ENCODE measurements around the gene TNFRSF18. TPM values are rescaled to one million over a fixed set of nuclear protein-coding genes. Genes with fewer than 3 reads are reported as not detected.

TNFRSF18 gene
- total and polyA plus RNA-seq, 2 donors (not counting 3 experiments of a cell fraction or from before 2014, with no cell fraction given): not detected

- no peak overlapping the region for H3K4me3 ChIP-seq (replicated peaks in 1 of 3; ENCODE audit: insufficient read depth in 1 of 3, low read depth in 1 of 3, low read length in 3 of 3)
- FAIRE-seq (no peak), DNase-seq (ENCODE audit: low read depth, low spot score) (no peak)
- dilution Hi-C loops (cut with MboI; ENCODE audit: extremely low pct_ligation_motif_present, low sequenced_read_pairs): no loop called here
- ChIA-PET CTCF (interaction anchor here (1.3 kb wide), 1 partner anchor 45 kb away, joined by 3 read pairs; no protein-coding TSS in a partner anchor), POLR2A (no interaction called here)
- H3K4me1 ChIP-seq (ENCODE audit: control insufficient read depth, extremely low read depth, insufficient read depth, low read length): peaks cover 14% of the 10 kb centered on the region
- no peak for TF ChIP-seq JUN (IDR thresholded peaks at IDR 0.05; ENCODE audit: borderline replicate concordance, insufficient read depth, insufficient read length, low read depth)
- no peak for TF ChIP-seq EZH2 (IDR thresholded peaks at IDR 0.05; ENCODE audit: borderline replicate concordance, low read depth, low read length, severe bottlenecking)
- no peak for TF ChIP-seq POLR2AphosphoS5 (IDR thresholded peaks at IDR 0.05; ENCODE audit: insufficient read depth, low read depth, low read length)
- no peak for TF ChIP-seq FOS (IDR thresholded peaks at IDR 0.05; ENCODE audit: borderline replicate concordance, insufficient read depth, low read length)
- TF ChIP-seq, protein P1, sequence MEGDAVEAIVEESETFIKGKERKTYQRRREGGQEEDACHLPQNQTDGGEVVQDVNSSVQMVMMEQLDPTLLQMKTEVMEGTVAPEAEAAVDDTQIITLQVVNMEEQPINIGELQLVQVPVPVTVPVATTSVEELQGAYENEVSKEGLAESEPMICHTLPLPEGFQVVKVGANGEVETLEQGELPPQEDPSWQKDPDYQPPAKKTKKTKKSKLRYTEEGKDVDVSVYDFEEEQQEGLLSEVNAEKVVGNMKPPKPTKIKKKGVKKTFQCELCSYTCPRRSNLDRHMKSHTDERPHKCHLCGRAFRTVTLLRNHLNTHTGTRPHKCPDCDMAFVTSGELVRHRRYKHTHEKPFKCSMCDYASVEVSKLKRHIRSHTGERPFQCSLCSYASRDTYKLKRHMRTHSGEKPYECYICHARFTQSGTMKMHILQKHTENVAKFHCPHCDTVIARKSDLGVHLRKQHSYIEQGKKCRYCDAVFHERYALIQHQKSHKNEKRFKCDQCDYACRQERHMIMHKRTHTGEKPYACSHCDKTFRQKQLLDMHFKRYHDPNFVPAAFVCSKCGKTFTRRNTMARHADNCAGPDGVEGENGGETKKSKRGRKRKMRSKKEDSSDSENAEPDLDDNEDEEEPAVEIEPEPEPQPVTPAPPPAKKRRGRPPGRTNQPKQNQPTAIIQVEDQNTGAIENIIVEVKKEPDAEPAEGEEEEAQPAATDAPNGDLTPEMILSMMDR (IDR thresholded peaks at IDR 0.05; ENCODE audit: extremely low read depth in 1 of 2, insufficient read depth in 1 of 2, low read depth in 1 of 2, low read length in 2 of 2): no peak
- no peak for TF ChIP-seq MYC (IDR thresholded peaks at IDR 0.05; ENCODE audit: low read depth, low read length)
- TF ChIP-seq MAX (IDR thresholded peaks at IDR 0.05; ENCODE audit: insufficient read depth, insufficient read length): no peak
- TF ChIP-seq POLR2A (IDR thresholded peaks at IDR 0.05; ENCODE audit: low read depth, low read length): no peak
- H3K79me2 ChIP-seq (ENCODE audit: control insufficient read depth, insufficient read depth, low read length): no peaks in the 10 kb centered on the region
- H3K9me3 ChIP-seq (replicated peaks; ENCODE audit: control insufficient read depth, insufficient read depth, low read length): no peaks in the 10 kb centered on the region
- no peaks in the 10 kb centered on the region for H3K27me3 ChIP-seq (ENCODE audit: control insufficient read depth in 2 of 2, insufficient read depth in 2 of 2, low read length in 2 of 2)
- H3K36me3 ChIP-seq (ENCODE audit: control insufficient read depth in 2 of 2, extremely low read depth in 1 of 2, insufficient read depth in 2 of 2, low read length in 2 of 2): no peaks in the 10 kb centered on the region
- no peak overlapping the region for H2AFZ ChIP-seq (ENCODE audit: low read depth, low read length)
- intact Hi-C loops (cut with micrococcal nuclease): no loop called here
- H3K9ac ChIP-seq (replicated peaks; ENCODE audit: extremely low read depth, insufficient read depth, low read length): no peak overlapping the region
- H3K9me1 ChIP-seq (replicated peaks; ENCODE audit: control insufficient read depth, extremely low read depth, insufficient read depth, low read length): no peaks in the 10 kb centered on the region
- no peaks in the 10 kb centered on the region for H4K20me1 ChIP-seq (replicated peaks; ENCODE audit: control insufficient read depth, extremely low read depth, insufficient read depth, low read length)
- no TSS peak for BruUV-seq (replicated peaks)
- no peak overlapping the region for H3K4me2 ChIP-seq (ENCODE audit: insufficient read depth, low read length)
- H3K27ac ChIP-seq (ENCODE audit: insufficient read depth, low read depth, low read length): no peak overlapping the region
Measured at GRCh38 chr1:1161683-1162079, 44.7 kb downstream of the TNFRSF18 start.

Measured in endothelial cell of umbilical vein (primary cell).